ENCODE results near the gene HLCS.

Gene HLCS

GRCh38 chr21:36709030-36709867 is 257.2 kb downstream of the HLCS start:
- H3F3A ChIP-seq (ENCODE audit: insufficient read depth, low read length): no peaks in the 10 kb centered on the region
- H3K36me3 ChIP-seq (replicated peaks; ENCODE audit: insufficient read depth, low read length): no peaks in the 10 kb centered on the region
- no peaks in the 10 kb centered on the region for H3K79me2 ChIP-seq (ENCODE audit: low read length)
- no peaks in the 10 kb centered on the region for H4K20me1 ChIP-seq (ENCODE audit: insufficient read depth, low read length)
- no peak overlapping the region for H2AFZ ChIP-seq (ENCODE audit: low read length)
- no peaks in the 10 kb centered on the region for H3K9me2 ChIP-seq (replicated peaks; ENCODE audit: insufficient read depth, low read length)
- no peak for DNase-seq
- H3K4me3 ChIP-seq (ENCODE audit: low read length): no peak overlapping the region
- no peak overlapping the region for H3K27ac ChIP-seq (ENCODE audit: low read length)
- H3K9ac ChIP-seq (ENCODE audit: low read length): no peak overlapping the region
- H3K4me1 ChIP-seq (ENCODE audit: low read length): peaks cover 7% of the 10 kb centered on the region; the same call in 1 of the 2 replicates
- H3K27me3 ChIP-seq (replicated peaks; ENCODE audit: insufficient read depth, low read length): peaks cover 55% of the 10 kb centered on the region
- no peak for TF ChIP-seq EZH2 (optimal IDR thresholded peaks at IDR 0.05; ENCODE audit: low read depth, low read length)
- TF ChIP-seq CTCF (IDR thresholded peaks at IDR 0.05; ENCODE audit: low read length): no peak
- TF ChIP-seq EZH2phosphoT487 (IDR thresholded peaks at IDR 0.05; ENCODE audit: low read length): no peak
- no peak overlapping the region for H3K4me2 ChIP-seq (ENCODE audit: low read depth, low read length)
- H3K9me3 ChIP-seq (replicated peaks; ENCODE audit: insufficient read depth, low read length): no peaks in the 10 kb centered on the region

GRCh38 chr21:36708286-36709029 is 258.0 kb downstream of the HLCS start:
- Histone ChIP-seq H3K4me1 (ENCODE audit: low read length) (peaks cover 7% of the 10 kb centered on the region; the same call in 1 of the 2 replicates), H3K36me3 (replicated peaks; ENCODE audit: insufficient read depth, low read length) (no peaks in the 10 kb centered on the region), H3K9me3 (replicated peaks; ENCODE audit: insufficient read depth, low read length) (no peaks in the 10 kb centered on the region), H4K20me1 (ENCODE audit: insufficient read depth, low read length) (no peaks in the 10 kb centered on the region), H3K79me2 (ENCODE audit: low read length) (no peaks in the 10 kb centered on the region), H3K4me3 (ENCODE audit: low read length) (no peak overlapping the region), H3K27ac (ENCODE audit: low read length) (no peak overlapping the region), H3K9me2 (replicated peaks; ENCODE audit: insufficient read depth, low read length) (no peaks in the 10 kb centered on the region), H3F3A (ENCODE audit: insufficient read depth, low read length) (no peaks in the 10 kb centered on the region), H3K27me3 (replicated peaks; ENCODE audit: insufficient read depth, low read length) (peaks cover 63% of the 10 kb centered on the region), H2AFZ (ENCODE audit: low read length) (no peak overlapping the region), H3K9ac (ENCODE audit: low read length) (no peak overlapping the region), H3K4me2 (ENCODE audit: low read depth, low read length) (no peak overlapping the region)
- DNase-seq: no peak
- TF ChIP-seq EZH2 (optimal IDR thresholded peaks at IDR 0.05; ENCODE audit: low read depth, low read length) (no peak), EZH2phosphoT487 (IDR thresholded peaks at IDR 0.05; ENCODE audit: low read length) (no peak), CTCF (IDR thresholded peaks at IDR 0.05; ENCODE audit: low read length) (no peak)

DNA sequence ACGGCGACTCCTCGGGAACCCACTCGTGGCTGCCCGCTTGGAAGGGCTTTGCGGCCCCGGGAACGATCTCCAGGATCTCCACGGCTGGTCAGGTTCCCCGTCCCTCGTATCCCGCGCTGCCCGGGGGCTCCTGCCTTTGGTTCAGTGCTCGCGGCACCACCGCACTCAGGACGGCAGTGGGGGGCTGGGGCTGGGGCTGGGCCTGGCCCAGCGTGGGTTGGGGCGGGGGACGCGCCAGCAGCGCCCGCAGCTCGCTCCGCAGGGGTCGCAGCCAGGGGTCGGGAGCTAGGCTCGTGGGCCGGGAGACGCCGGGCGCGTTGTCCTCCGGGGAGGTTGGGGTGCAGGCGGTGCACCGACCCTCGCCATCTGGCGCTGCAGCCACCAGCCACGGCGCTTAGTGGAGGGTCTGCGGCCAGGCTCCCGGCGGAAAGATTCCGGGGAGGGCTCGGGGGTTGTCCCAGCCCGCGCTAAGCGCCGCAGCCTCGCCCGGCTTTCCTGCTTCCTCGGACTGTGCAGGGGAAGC is 258.6 kb downstream of the HLCS start:
- H4K20me1 ChIP-seq (ENCODE audit: insufficient read depth, low read length): no peaks in the 10 kb centered on the region
- no peak overlapping the region for H3K4me2 ChIP-seq (ENCODE audit: low read depth, low read length)
- no peak for DNase-seq
- TF ChIP-seq EZH2 (optimal IDR thresholded peaks at IDR 0.05; ENCODE audit: low read depth, low read length): no peak
- no peak for TF ChIP-seq CTCF (IDR thresholded peaks at IDR 0.05; ENCODE audit: low read length)
- no peak for TF ChIP-seq EZH2phosphoT487 (IDR thresholded peaks at IDR 0.05; ENCODE audit: low read length)
- H3K9ac ChIP-seq (ENCODE audit: low read length): no peak overlapping the region
- no peaks in the 10 kb centered on the region for H3F3A ChIP-seq (ENCODE audit: insufficient read depth, low read length)
- no peak overlapping the region for H3K27ac ChIP-seq (ENCODE audit: low read length)
- H3K4me1 ChIP-seq (ENCODE audit: low read length): peaks cover 7% of the 10 kb centered on the region; the same call in 1 of the 2 replicates
- no peak overlapping the region for H2AFZ ChIP-seq (ENCODE audit: low read length)
- H3K79me2 ChIP-seq (ENCODE audit: low read length): no peaks in the 10 kb centered on the region
- H3K4me3 ChIP-seq (ENCODE audit: low read length): no peak overlapping the region
- no peaks in the 10 kb centered on the region for H3K9me3 ChIP-seq (replicated peaks; ENCODE audit: insufficient read depth, low read length)
- H3K27me3 ChIP-seq (replicated peaks; ENCODE audit: insufficient read depth, low read length): peaks cover 69% of the 10 kb centered on the region
- no peaks in the 10 kb centered on the region for H3K9me2 ChIP-seq (replicated peaks; ENCODE audit: insufficient read depth, low read length)
- no peaks in the 10 kb centered on the region for H3K36me3 ChIP-seq (replicated peaks; ENCODE audit: insufficient read depth, low read length)
